Activated naive CD8-positive, alpha-beta T cell treated with anti-CD3 and anti-CD28 coated beads for 36 hours (primary cell): Measurements from ENCODE around the gene THRA. TPM values are rescaled to one million over a fixed set of nuclear protein-coding genes. Genes with fewer than 3 reads are reported as not detected.

Source experiments
- DNase-seq: peaks from one replicate; pipeline ENCODE4 v3.0.0; 2021
- H3K27ac Mint-ChIP-seq: one replicate; pipeline ENCODE4 v1.8.0; 2022; ENCODE audit warnings: mild to moderate bottlenecking, moderate library complexity, mixed read lengths
- H3K27me3 Mint-ChIP-seq: one replicate; pipeline ENCODE4 v1.8.0; 2022; ENCODE audit warnings: mild to moderate bottlenecking, mixed read lengths
- H3K36me3 Mint-ChIP-seq: one replicate; pipeline ENCODE4 v1.8.0; 2021; ENCODE audit warnings: mild to moderate bottlenecking, mixed read lengths
- H3K4me1 Mint-ChIP-seq: one replicate; pipeline ENCODE4 v1.8.0; 2021; ENCODE audit warnings: mixed read lengths
- H3K4me3 Mint-ChIP-seq: one replicate; pipeline ENCODE4 v1.8.0; 2022; ENCODE audit warnings: mild to moderate bottlenecking, moderate library complexity, mixed read lengths
- H3K9me3 Mint-ChIP-seq: one replicate; pipeline ENCODE4 v1.8.0; 2022; ENCODE audit warnings: mixed read lengths
- total RNA-seq, 2 experiments: library from RNA; stranded (reverse); gene quantifications; one replicate each; pipeline ENCODE4 v1.2.3, GENCODE V29; 2021

The THRA gene
- total RNA-seq, 2 experiments from 2014 or later = 11.4 to 12.1 TPM

- no peaks in the 10 kb centered on the region for H3K27me3 Mint-ChIP-seq
- H3K36me3 Mint-ChIP-seq = no peaks in the 10 kb centered on the region
- peaks cover 61% of the 10 kb centered on the region for H3K4me1 Mint-ChIP-seq
- H3K9me3 Mint-ChIP-seq = no peaks in the 10 kb centered on the region
- H3K27ac Mint-ChIP-seq = peak overlapping the region; percentile 93
- peak overlapping the region; percentile 78 for H3K4me3 Mint-ChIP-seq
- DNase-seq = no peak
These were observed 5.8 kb downstream of the THRA start for GRCh38 chr17:40068584-40068916.

- H3K4me1 Mint-ChIP-seq = peaks cover 55% of the 10 kb centered on the region
- H3K27ac Mint-ChIP-seq = peak overlapping the region; percentile 93
- no peaks in the 10 kb centered on the region for H3K9me3 Mint-ChIP-seq
- no peaks in the 10 kb centered on the region for H3K27me3 Mint-ChIP-seq
- no peaks in the 10 kb centered on the region for H3K36me3 Mint-ChIP-seq
- peak; percentile 79 for DNase-seq
- peak overlapping the region; percentile 78 for H3K4me3 Mint-ChIP-seq
These were observed 6.4 kb downstream of the THRA start for GRCh38 chr17:40068917-40069750.

GRCh38 chr17:40069751-40070708 lies 7.3 kb downstream of the THRA start:
- Mint-ChIP-seq H3K4me1 (peaks cover 46% of the 10 kb centered on the region), H3K9me3 (no peaks in the 10 kb centered on the region), H3K27ac (peak overlapping the region; percentile 93), H3K27me3 (no peaks in the 10 kb centered on the region), H3K4me3 (peak overlapping the region; percentile 78), H3K36me3 (no peaks in the 10 kb centered on the region)
- DNase-seq = peak; percentile 38

- no peak for DNase-seq
- H3K9me3 Mint-ChIP-seq = no peaks in the 10 kb centered on the region
- H3K27ac Mint-ChIP-seq = peak overlapping the region; percentile 93
- H3K4me3 Mint-ChIP-seq = peak overlapping the region; percentile 11
- H3K36me3 Mint-ChIP-seq = no peaks in the 10 kb centered on the region
- H3K4me1 Mint-ChIP-seq = peaks cover 49% of the 10 kb centered on the region
- no peaks in the 10 kb centered on the region for H3K27me3 Mint-ChIP-seq
These were observed 8.0 kb downstream of the THRA start for GRCh38 chr17:40070709-40071312.

GRCh38 chr17:40071313-40072039 lies 8.7 kb downstream of the THRA start:
- Mint-ChIP-seq H3K4me3 (no peak overlapping the region), H3K27me3 (no peaks in the 10 kb centered on the region), H3K4me1 (peaks cover 48% of the 10 kb centered on the region), H3K36me3 (no peaks in the 10 kb centered on the region), H3K27ac (no peak overlapping the region), H3K9me3 (no peaks in the 10 kb centered on the region)
- DNase-seq = no peak

- Mint-ChIP-seq H3K36me3 (no peaks in the 10 kb centered on the region), H3K4me3 (no peak overlapping the region), H3K4me1 (peaks cover 44% of the 10 kb centered on the region), H3K9me3 (no peaks in the 10 kb centered on the region), H3K27ac (no peak overlapping the region), H3K27me3 (no peaks in the 10 kb centered on the region)
- no peak for DNase-seq
These were observed 9.4 kb downstream of the THRA start for GRCh38 chr17:40072040-40072734.

GRCh38 chr17:40072735-40073346 lies 10.1 kb downstream of the THRA start:
- Mint-ChIP-seq H3K27me3 (no peaks in the 10 kb centered on the region), H3K27ac (no peak overlapping the region), H3K4me1 (peaks cover 41% of the 10 kb centered on the region), H3K4me3 (no peak overlapping the region), H3K36me3 (no peaks in the 10 kb centered on the region), H3K9me3 (no peaks in the 10 kb centered on the region)
- no peak for DNase-seq

- no peaks in the 10 kb centered on the region for H3K9me3 Mint-ChIP-seq
- no peaks in the 10 kb centered on the region for H3K36me3 Mint-ChIP-seq
- H3K4me3 Mint-ChIP-seq = no peak overlapping the region
- no peaks in the 10 kb centered on the region for H3K27me3 Mint-ChIP-seq
- DNase-seq = no peak
- H3K4me1 Mint-ChIP-seq = peaks cover 33% of the 10 kb centered on the region
- no peak overlapping the region for H3K27ac Mint-ChIP-seq
These were observed 10.8 kb downstream of the THRA start for GRCh38 chr17:40073454-40074174.

GRCh38 chr17:40074175-40074512 lies 11.4 kb downstream of the THRA start:
- Mint-ChIP-seq H3K9me3 (no peaks in the 10 kb centered on the region), H3K27me3 (no peaks in the 10 kb centered on the region), H3K4me1 (peaks cover 29% of the 10 kb centered on the region), H3K36me3 (no peaks in the 10 kb centered on the region), H3K27ac (no peak overlapping the region), H3K4me3 (no peak overlapping the region)
- no peak for DNase-seq

GRCh38 chr17:40074871-40075200 lies 12.1 kb downstream of the THRA start:
- Mint-ChIP-seq H3K4me3 (no peak overlapping the region), H3K4me1 (peaks cover 22% of the 10 kb centered on the region), H3K27ac (no peak overlapping the region), H3K9me3 (no peaks in the 10 kb centered on the region), H3K27me3 (no peaks in the 10 kb centered on the region), H3K36me3 (no peaks in the 10 kb centered on the region)
- DNase-seq = no peak

GRCh38 chr17:40075201-40075941 lies 12.6 kb downstream of the THRA start:
- Mint-ChIP-seq H3K27me3 (no peaks in the 10 kb centered on the region), H3K9me3 (no peaks in the 10 kb centered on the region), H3K4me1 (peaks cover 17% of the 10 kb centered on the region), H3K27ac (peak overlapping the region; percentile 70), H3K4me3 (no peak overlapping the region), H3K36me3 (no peaks in the 10 kb centered on the region)
- peak; percentile 61 for DNase-seq

GRCh38 chr17:40075942-40076498 lies 13.3 kb downstream of the THRA start:
- peak overlapping the region; percentile 70 for H3K27ac Mint-ChIP-seq
- no peak for DNase-seq
- H3K4me1 Mint-ChIP-seq = peaks cover 13% of the 10 kb centered on the region
- H3K36me3 Mint-ChIP-seq = no peaks in the 10 kb centered on the region
- H3K27me3 Mint-ChIP-seq = no peaks in the 10 kb centered on the region
- no peak overlapping the region for H3K4me3 Mint-ChIP-seq
- H3K9me3 Mint-ChIP-seq = no peaks in the 10 kb centered on the region

GRCh38 chr17:40076591-40076990 lies 13.8 kb downstream of the THRA start:
- no peak overlapping the region for H3K27ac Mint-ChIP-seq
- no peaks in the 10 kb centered on the region for H3K36me3 Mint-ChIP-seq
- no peaks in the 10 kb centered on the region for H3K9me3 Mint-ChIP-seq
- no peaks in the 10 kb centered on the region for H3K27me3 Mint-ChIP-seq
- no peak overlapping the region for H3K4me3 Mint-ChIP-seq
- H3K4me1 Mint-ChIP-seq = peaks cover 12% of the 10 kb centered on the region
- no peak for DNase-seq
